Kasumi-1 (cell line): ENCODE measurements around the gene KLHL2.

Source experiments
- DNase-seq, 2 experiments: peaks; one replicate each; lab custom pipeline; 2025; lab: John Stamatoyannopoulos, UW

The KLHL2 gene

DNA sequence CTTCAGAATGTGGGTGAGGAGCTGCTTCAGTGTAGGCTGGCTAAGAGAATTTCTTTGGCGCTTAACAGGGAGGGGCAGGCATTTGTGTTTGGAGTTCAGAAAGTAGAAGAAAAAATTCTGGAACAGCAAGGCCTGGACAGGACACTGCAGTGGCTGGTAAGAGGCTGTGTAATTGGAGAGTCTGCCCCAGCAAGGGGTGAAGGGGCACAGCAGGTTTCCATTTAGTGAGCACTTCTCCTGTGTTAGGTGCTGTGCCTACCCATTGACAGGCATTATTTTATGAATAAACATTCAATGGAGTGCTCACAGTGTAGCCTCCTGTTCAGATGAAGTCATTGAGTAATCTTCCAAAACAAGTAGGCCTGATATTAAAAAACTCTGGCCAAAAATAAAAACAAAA, 160.8 kb downstream of the KLHL2 start:
- DNase-seq: no peak

DNA sequence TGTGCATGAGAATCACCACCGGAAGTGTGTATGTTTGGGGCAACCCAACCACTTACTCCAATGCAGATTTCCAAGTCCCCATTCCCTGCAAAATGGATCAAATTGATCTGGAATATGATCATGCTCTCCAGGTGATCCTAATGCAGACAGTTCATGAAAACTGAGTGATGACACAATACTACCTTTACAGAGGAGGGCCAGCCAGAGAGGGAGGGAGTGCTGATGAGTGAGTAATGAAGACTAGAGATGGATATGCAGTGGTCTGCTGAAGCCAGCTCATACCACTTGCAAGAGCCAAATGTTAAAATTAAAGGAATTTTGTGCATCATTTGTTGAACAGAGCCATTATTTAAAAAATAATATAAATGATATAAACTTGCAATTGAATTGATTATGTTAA, 161.2 kb downstream of the KLHL2 start:
- no peak for DNase-seq

DNA sequence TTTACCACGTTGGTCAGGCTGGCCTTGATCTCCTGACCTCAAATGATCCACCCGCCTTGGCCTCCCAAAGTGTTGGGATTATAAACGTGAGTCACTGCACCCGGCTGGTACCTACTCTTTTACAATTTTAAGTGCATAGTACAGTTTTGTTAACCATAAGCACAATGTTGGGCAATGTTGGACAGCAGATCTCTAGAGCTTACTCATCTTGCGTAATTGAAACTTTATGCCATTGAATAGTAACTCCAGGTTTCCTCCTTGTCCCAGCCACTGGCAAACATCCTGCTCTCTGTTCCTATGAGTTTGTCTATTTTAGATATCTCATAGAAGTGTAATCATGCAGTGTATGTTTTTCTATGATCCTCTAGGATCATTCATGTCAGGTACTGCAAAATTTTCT, 162.2 kb downstream of the KLHL2 start:
- no peak for DNase-seq

DNA sequence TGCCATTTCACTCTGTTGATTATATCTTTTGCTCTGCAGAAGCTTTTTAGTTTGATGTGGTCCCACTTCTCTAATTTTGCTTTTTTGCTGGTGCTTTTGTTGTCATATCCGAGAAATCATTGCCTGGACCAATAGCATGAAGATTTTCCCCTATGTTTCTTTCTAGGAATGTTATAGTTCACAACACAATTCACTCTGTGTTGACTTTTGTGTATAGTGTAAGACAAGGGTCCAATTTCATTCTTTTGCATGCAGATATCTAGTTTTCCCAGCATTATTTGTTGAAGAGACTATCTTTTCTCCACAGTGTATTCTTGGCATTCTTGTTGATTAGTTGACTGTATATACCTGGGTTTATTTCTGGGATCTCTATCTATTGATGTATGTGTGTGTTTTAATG, 163.2 kb downstream of the KLHL2 start:
- no peak for DNase-seq
